ENCODE measurements around the gene BAG5. TPM values are rescaled to one million over a fixed set of nuclear protein-coding genes. Genes with fewer than 3 reads are reported as not detected.
A peak's percentile ranks its signal among the peaks of the same experiment; 100 is the strongest.

Gene BAG5
- total and polyA plus RNA-seq, 11 donors = 4.8 to 22.8 (median 17.0) TPM

DNA sequence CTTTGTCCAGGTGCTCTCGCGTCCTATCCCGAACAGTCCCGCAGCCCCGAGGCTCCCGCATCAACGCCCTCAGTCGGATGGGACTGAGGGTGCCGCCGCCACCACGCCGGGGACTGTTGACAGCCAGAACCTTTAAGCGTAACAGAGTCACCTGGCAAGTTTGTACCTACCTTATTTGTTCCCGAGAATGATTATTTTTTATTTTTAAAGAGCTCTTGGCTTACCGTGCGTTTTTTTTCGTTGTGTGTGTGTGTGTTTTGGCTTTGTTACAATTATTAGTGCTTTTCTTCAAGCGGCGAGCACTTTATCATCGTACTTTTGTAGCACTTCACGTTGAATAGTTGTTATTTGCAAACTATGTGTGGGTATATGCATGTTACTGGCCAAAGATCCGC is 766 bp upstream of the BAG5 start:
- peak overlapping the region; percentile 92 to 99 (median 96) for H3K27ac ChIP-seq
- ATAC-seq = no peak
- peak overlapping the region; percentile 62 to 99 (median 86) for H3K4me3 ChIP-seq
- H3K36me3 ChIP-seq = peaks cover 0 to 34% (median 22%) of the 10 kb centered on the region in 9 donors
- WGBS, 4 donors = 1% methylated on average over 17 to 22 of the region's 22 CpGs
- DNase-seq = no peak
- no peaks in the 10 kb centered on the region for H3K27me3 ChIP-seq
- H3K4me1 ChIP-seq = peaks cover 3 to 67% (median 54%) of the 10 kb centered on the region in 12 donors
- intact Hi-C loops (cut with DNase I) = loop anchor here in 1 of 10 donors (10.0 kb wide), 1 partner anchor 152 kb away; the partner anchor contains the start of genes XRCC3 and ZFYVE21
- no peak for TF ChIP-seq POLR2A (IDR thresholded peaks at IDR 0.05)
- TF ChIP-seq, protein P1, sequence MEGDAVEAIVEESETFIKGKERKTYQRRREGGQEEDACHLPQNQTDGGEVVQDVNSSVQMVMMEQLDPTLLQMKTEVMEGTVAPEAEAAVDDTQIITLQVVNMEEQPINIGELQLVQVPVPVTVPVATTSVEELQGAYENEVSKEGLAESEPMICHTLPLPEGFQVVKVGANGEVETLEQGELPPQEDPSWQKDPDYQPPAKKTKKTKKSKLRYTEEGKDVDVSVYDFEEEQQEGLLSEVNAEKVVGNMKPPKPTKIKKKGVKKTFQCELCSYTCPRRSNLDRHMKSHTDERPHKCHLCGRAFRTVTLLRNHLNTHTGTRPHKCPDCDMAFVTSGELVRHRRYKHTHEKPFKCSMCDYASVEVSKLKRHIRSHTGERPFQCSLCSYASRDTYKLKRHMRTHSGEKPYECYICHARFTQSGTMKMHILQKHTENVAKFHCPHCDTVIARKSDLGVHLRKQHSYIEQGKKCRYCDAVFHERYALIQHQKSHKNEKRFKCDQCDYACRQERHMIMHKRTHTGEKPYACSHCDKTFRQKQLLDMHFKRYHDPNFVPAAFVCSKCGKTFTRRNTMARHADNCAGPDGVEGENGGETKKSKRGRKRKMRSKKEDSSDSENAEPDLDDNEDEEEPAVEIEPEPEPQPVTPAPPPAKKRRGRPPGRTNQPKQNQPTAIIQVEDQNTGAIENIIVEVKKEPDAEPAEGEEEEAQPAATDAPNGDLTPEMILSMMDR (IDR thresholded peaks at IDR 0.05) = no peak
- no peaks in the 10 kb centered on the region for H3K9me3 ChIP-seq

DNA sequence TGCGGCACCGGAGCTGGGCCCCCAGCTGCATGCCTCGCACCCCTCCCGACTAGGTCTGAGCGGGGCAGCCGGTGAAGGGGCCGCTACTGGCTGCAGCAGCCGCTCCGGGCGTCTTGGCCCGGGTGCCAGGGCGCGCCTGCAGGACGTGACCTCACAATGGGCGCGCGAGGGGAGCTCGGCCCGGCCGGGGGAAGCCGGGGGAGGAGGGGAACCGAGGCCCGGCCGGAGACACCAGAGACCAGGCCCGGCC is 353 bp downstream of the BAG5 start:
- H3K9me3 ChIP-seq = no peaks in the 10 kb centered on the region
- DNase-seq (peak in 4 of 5 donors; percentile 60 to 69 (median 68)), ATAC-seq (peak; percentile 12 to 78 (median 69))
- intact Hi-C loops (cut with DNase I) = loop anchor here in 1 of 10 donors (10.0 kb wide), 1 partner anchor 153 kb away; the partner anchor contains the start of genes XRCC3 and ZFYVE21
- TF ChIP-seq POLR2A (IDR thresholded peaks at IDR 0.05) = no peak
- TF ChIP-seq, protein P1 (IDR thresholded peaks at IDR 0.05) = no peak
- 0 to 2% (median 1%) methylated on average over 6 to 25 of the region's 25 CpGs for WGBS, 4 donors
- peak overlapping the region; percentile 92 to 99 (median 96) for H3K27ac ChIP-seq
- peak overlapping the region; percentile 62 to 99 (median 86) for H3K4me3 ChIP-seq
- peaks cover 0 to 44% (median 26%) of the 10 kb centered on the region in 9 donors for H3K36me3 ChIP-seq
- H3K4me1 ChIP-seq = peaks cover 3 to 75% (median 61%) of the 10 kb centered on the region in 12 donors
- H3K27me3 ChIP-seq = no peaks in the 10 kb centered on the region

DNA sequence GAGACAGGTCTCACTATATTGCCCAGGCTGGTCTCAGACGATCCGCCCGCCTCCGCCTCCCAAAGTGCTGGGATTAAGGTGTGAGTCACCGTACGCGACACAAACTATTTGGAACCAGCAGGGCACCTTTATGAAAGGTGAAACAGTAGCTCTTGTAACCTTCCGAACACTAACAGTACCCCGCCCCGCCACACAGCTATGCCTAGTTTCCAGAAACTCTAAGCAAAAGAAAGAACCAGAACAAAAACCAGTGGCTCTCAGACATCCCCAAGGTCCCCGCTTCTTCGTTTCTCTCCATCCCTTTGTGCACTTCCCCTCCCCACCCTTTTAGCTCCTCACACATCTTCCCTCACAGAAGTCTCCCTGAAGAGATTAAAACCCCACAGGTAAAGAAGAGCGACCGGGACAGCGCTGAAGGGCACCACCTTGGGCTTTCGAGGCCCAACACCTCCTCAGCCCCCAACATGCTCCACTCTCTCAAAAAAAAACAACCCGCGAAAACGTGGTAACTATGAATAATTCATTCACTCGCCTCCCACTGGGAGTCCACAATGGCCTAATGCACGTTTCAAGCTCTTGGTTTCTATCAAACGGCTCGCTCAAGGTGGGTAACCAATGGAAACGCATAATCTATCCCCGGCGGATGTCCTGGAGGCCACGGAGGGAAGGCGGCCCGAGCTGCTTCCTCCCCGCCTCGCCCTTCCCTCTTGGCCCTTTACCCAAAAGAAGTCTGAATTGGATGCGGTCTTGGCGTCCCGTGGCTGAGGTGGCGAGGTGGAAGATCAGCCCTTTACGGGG is 877 bp downstream of the BAG5 start:
- Histone ChIP-seq H3K27me3 (no peaks in the 10 kb centered on the region), H3K4me3 (peak overlapping the region; percentile 62 to 99 (median 86)), H3K27ac (peak overlapping the region; percentile 92 to 99 (median 96)), H3K9me3 (no peaks in the 10 kb centered on the region), H3K36me3 (peaks cover 0 to 44% (median 28%) of the 10 kb centered on the region in 9 donors), H3K4me1 (peaks cover 3 to 81% (median 62%) of the 10 kb centered on the region in 12 donors)
- ATAC-seq (peak; percentile 24 to 74 (median 51)), DNase-seq (peak in 4 of 5 donors; percentile 64 to 70 (median 66))
- 6 to 10% (median 8%) methylated on average over 33 to 36 of the region's 36 CpGs for WGBS, 4 donors
- intact Hi-C loops (cut with DNase I) = loop anchor here in 1 of 10 donors (10.0 kb wide), 1 partner anchor 153 kb away; the partner anchor contains the start of genes XRCC3 and ZFYVE21
- TF ChIP-seq, protein P1 (IDR thresholded peaks at IDR 0.05) = no peak
- TF ChIP-seq POLR2A (IDR thresholded peaks at IDR 0.05) = no peak

DNA sequence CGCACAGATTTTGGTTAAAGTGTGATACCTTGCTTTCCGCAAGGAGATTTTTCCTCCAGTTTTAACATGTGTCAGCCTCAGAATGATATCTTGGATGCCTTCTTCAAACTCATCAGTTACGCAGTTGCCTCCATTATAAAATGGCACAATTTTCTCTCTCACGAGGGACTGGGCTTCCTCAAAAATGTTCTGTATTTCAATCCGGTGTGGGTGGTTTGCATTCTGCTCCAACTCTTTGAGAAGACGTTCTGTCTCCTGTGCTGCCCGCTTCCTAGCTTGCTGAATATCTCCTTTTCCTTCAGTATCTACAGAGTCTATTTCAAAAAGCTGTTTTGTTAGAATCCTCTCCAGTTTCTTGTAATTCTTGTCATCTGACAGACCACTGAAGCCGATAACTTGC is 1.8 kb downstream of the BAG5 start:
- DNase-seq (no peak), ATAC-seq (no peak)
- Histone ChIP-seq H3K4me3 (peak overlapping the region in 7 of 12 donors; percentile 79 to 99 (median 96)), H3K27me3 (no peaks in the 10 kb centered on the region), H3K9me3 (no peaks in the 10 kb centered on the region), H3K4me1 (peaks cover 3 to 85% (median 64%) of the 10 kb centered on the region in 12 donors), H3K27ac (peak overlapping the region in 8 of 12 donors; percentile 93 to 99 (median 98)), H3K36me3 (peaks cover 0 to 44% (median 28%) of the 10 kb centered on the region in 9 donors)
- WGBS, 4 donors = 68 to 73% (median 69%) methylated on average over 8 of the region's 8 CpGs
- TF ChIP-seq POLR2A (IDR thresholded peaks at IDR 0.05) = no peak
- TF ChIP-seq, protein P1 (IDR thresholded peaks at IDR 0.05) = no peak
- intact Hi-C loops (cut with DNase I) = loop anchor here in 1 of 10 donors (10.0 kb wide), 1 partner anchor 154 kb away; the partner anchor contains the start of genes XRCC3 and ZFYVE21

All from heart left ventricle (tissue), 16 donors.